Measurements from ENCODE around the gene KRT84.

- no peak for TF ChIP-seq CTCF (conservative IDR thresholded peaks at IDR 0.05; ENCODE audit: low read depth, low read length)
- TF ChIP-seq EZH2 (IDR thresholded peaks at IDR 0.05; ENCODE audit: low read length, unreplicated experiment): no peak
Measured at GRCh38 chr12:52401526-52401925, 16.1 kb upstream of the KRT84 start.

Measured in PC-3 (cell line).